Testis (tissue), 3 donors: ENCODE measurements around the gene PZP. TPM values are rescaled to one million over a fixed set of nuclear protein-coding genes. Genes with fewer than 3 reads are reported as not detected.

Source experiments
- DNase-seq: peaks from one replicate; pipeline ENCODE4 v3.0.0-alpha.2; 2019
- H3K27ac ChIP-seq, 2 donors: fragments of 200-600 bp; sonication (generic); one replicate each; pipeline ENCODE4 v1.5.1; 2019
- H3K27me3 ChIP-seq: fragments of 200-600 bp; sonication (generic); one replicate; pipeline ENCODE4 v1.5.1; 2019
- H3K36me3 ChIP-seq: fragments of 200-600 bp; sonication (generic); one replicate; pipeline ENCODE4 v1.5.1; 2017; ENCODE audit warnings: low read depth; ENCODE audit errors: missing control alignments
- H3K4me1 ChIP-seq: fragments of 200-600 bp; sonication (generic); one replicate; pipeline ENCODE4 v1.5.1; 2019
- H3K4me3 ChIP-seq, 2 donors: fragments of 200-600 bp; sonication (generic); one replicate each; pipeline ENCODE4 v1.5.1; 2017 to 2019
- H3K9me3 ChIP-seq: fragments of 200-600 bp; sonication (generic); one replicate; pipeline ENCODE4 v1.5.1; 2017
- CTCF ChIP-seq, 3 experiments: fragments of 450-650 bp in 2 of 3; fragments of 200-600 bp in 1 of 3; sonication (generic) in 1 of 3; IDR thresholded peaks; one replicate each; pipeline ENCODE4 v1.5.1; 2016 to 2019; ENCODE audit warnings: antibody characterized with exemption in 3 of 3, mild to moderate bottlenecking in 2 of 3, moderate library complexity in 1 of 3
- POLR2A ChIP-seq: fragments of 450-650 bp; IDR thresholded peaks from one replicate; pipeline ENCODE4 v1.6.1; 2017; ENCODE audit warnings: antibody characterized with exemption, mild to moderate bottlenecking, moderate library complexity
- WGBS, 2 donors: methylation state at CpG; one replicate each; pipeline ENCODE4 v1.1.5; 2018; 5-methylcytosine and 5-hydroxymethylcytosine counted together
- intact Hi-C: fragments of 100-400 bp; cut with DNase I; formaldehyde crosslinking; loops from one replicate; pipeline ENCODE4 v1.15.1; 2023; ENCODE audit warnings: low total_unique reads
- polyA plus RNA-seq: library from polyadenylated mRNA; stranded (reverse); fragments of 350-450 nt; fragmentation: Illumina TruSeq; extraction: RNeasy Lipid Tissue Mini Kit (QIAGEN cat#74804); gene quantifications from one replicate; pipeline ENCODE4 v1.2.3, GENCODE V29; 2014; ENCODE audit warnings: low read depth, low replicate concordance; ENCODE audit not compliant: insufficient read depth
- total RNA-seq, 2 donors: library from RNA; depleted of rRNA; stranded (reverse); fragments of >200 nt; gene quantifications; one replicate each; pipeline ENCODE4 v1.2.3, GENCODE V29; 2016

Gene PZP
- total and polyA plus RNA-seq, 3 donors from 2014 or later = 4.6 to 10.7 (median 6.5) TPM

- H3K27ac ChIP-seq = no peak overlapping the region
- peaks cover 23% of the 10 kb centered on the region for H3K4me1 ChIP-seq
- H3K4me3 ChIP-seq = no peak overlapping the region
- DNase-seq = no peak
- 87 to 92% methylated on average over 6 of the region's 6 CpGs for WGBS, 2 donors
- no peak for TF ChIP-seq CTCF (IDR thresholded peaks at IDR 0.05)
- TF ChIP-seq POLR2A = no peak
- no peaks in the 10 kb centered on the region for H3K36me3 ChIP-seq
- no peaks in the 10 kb centered on the region for H3K9me3 ChIP-seq
- H3K27me3 ChIP-seq = no peaks in the 10 kb centered on the region
- intact Hi-C loops = no loop called here
Measured at GRCh38 chr12:9112076-9112853, 95.9 kb downstream of the PZP start.

- H3K27ac ChIP-seq = no peak overlapping the region
- peaks cover 16% of the 10 kb centered on the region for H3K4me1 ChIP-seq
- H3K36me3 ChIP-seq = no peaks in the 10 kb centered on the region
- no peak for TF ChIP-seq CTCF (IDR thresholded peaks at IDR 0.05)
- no peak for TF ChIP-seq POLR2A
- intact Hi-C loops = no loop called here
- H3K9me3 ChIP-seq = no peaks in the 10 kb centered on the region
- DNase-seq = no peak
- 80 to 81% methylated on average over 1 of the region's 1 CpG for WGBS, 2 donors
- H3K4me3 ChIP-seq = no peak overlapping the region
- H3K27me3 ChIP-seq = no peaks in the 10 kb centered on the region
Measured at GRCh38 chr12:9111525-9111924, 96.7 kb downstream of the PZP start.

- 90 to 96% methylated on average over 3 of the region's 3 CpGs for WGBS, 2 donors
- TF ChIP-seq POLR2A (no peak), CTCF (IDR thresholded peaks at IDR 0.05) (no peak)
- Histone ChIP-seq H3K27me3 (no peaks in the 10 kb centered on the region), H3K4me3 (no peak overlapping the region), H3K4me1 (peaks cover under 1% of the 10 kb centered on the region), H3K36me3 (no peaks in the 10 kb centered on the region), H3K27ac (no peak overlapping the region), H3K9me3 (no peaks in the 10 kb centered on the region)
- intact Hi-C loops = no loop called here
- DNase-seq = no peak
Measured at GRCh38 chr12:9109737-9110491, 98.3 kb downstream of the PZP start.

GRCh38 chr12:9109213-9109522 is 99.0 kb downstream of the PZP start:
- TF ChIP-seq CTCF (IDR thresholded peaks at IDR 0.05) (no peak), POLR2A (no peak)
- H3K27ac ChIP-seq = no peak overlapping the region
- WGBS, 2 donors = 89 to 95% methylated on average over 1 of the region's 1 CpG
- no peaks in the 10 kb centered on the region for H3K4me1 ChIP-seq
- H3K36me3 ChIP-seq = no peaks in the 10 kb centered on the region
- intact Hi-C loops = no loop called here
- no peaks in the 10 kb centered on the region for H3K9me3 ChIP-seq
- H3K4me3 ChIP-seq = no peak overlapping the region
- no peaks in the 10 kb centered on the region for H3K27me3 ChIP-seq
- DNase-seq = no peak
